ENCODE results near the gene VPS9D1. TPM values are rescaled to one million over a fixed set of nuclear protein-coding genes. Genes with fewer than 3 reads are reported as not detected.

Gene VPS9D1
- polyA plus RNA-seq, 1 donor from 2014 or later, result 29.9 TPM

DNA sequence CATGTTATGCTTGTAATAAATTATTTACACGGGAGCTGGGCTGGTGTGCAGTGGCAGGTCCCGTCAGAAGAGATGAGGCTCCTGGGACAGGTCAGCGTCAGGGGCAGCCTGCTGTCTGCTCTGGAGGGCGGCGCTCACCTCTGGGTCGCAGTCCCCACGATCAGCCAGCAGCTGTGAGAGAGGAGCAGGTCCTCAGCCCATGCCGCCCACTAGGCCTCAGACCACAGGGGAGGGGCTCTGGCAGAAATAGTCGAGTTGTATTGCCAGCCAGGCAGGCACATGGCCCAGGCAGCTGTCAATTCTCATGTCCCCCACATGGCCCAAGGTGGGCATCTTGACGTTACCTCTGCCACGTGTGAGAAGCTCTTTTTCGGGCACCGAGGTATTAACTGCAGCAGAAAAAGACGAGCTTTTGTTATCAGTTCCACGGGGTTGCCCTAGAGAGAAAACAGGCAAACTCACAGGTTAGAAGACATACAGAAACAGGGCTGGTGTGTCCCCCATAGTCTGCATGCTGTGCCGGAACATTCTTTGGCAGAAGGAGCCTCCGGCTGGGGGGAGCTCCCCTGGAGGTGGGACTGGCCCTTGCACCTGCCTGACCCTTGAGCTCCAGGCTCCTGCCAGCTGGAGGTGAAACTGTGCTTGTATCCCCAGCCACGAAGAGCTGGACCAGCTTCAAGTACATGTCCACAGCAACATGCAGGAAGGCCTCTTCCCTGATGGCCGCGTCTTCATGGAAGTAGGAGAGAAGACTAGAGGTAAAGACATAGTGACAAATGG, 18.0 kb upstream of the VPS9D1 start:
- Histone ChIP-seq H3K27me3 (ENCODE audit: insufficient read depth, low read depth, low read length) (no peaks in the 10 kb centered on the region), H3K9ac (ENCODE audit: low read length) (no peak overlapping the region), H3K9me3 (ENCODE audit: low read length) (no peaks in the 10 kb centered on the region), H3K9me2 (ENCODE audit: insufficient read depth, low read length) (no peaks in the 10 kb centered on the region), H2AFZ (ENCODE audit: low read depth, low read length) (no peak overlapping the region), H3K4me3 (ENCODE audit: low read length) (no peak overlapping the region), H4K20me1 (ENCODE audit: insufficient read depth) (no peaks in the 10 kb centered on the region), H3K4me2 (ENCODE audit: low read length) (no peak overlapping the region), H3K79me2 (replicated peaks; ENCODE audit: insufficient read depth, low read length) (no peaks in the 10 kb centered on the region), H3K36me3 (ENCODE audit: insufficient read depth, low read length) (no peaks in the 10 kb centered on the region), H3K27ac (ENCODE audit: low read length) (no peak overlapping the region), H3F3A (ENCODE audit: insufficient read depth, low read length, poor library complexity, severe bottlenecking) (no peaks in the 10 kb centered on the region)
- TF ChIP-seq POLR2AphosphoS5 (IDR thresholded peaks at IDR 0.05), result no peak
- TF ChIP-seq TAF1 (IDR thresholded peaks at IDR 0.05; ENCODE audit: low read depth), result no peak

GRCh38 chr16:89738072-89738377, 17.3 kb upstream of the VPS9D1 start:
- H3F3A ChIP-seq (ENCODE audit: insufficient read depth, low read length, poor library complexity, severe bottlenecking), result no peaks in the 10 kb centered on the region
- no peaks in the 10 kb centered on the region for H3K36me3 ChIP-seq (ENCODE audit: insufficient read depth, low read length)
- H3K27ac ChIP-seq (ENCODE audit: low read length), result no peak overlapping the region
- H2AFZ ChIP-seq (ENCODE audit: low read depth, low read length), result no peak overlapping the region
- H3K4me3 ChIP-seq (ENCODE audit: low read length), result no peak overlapping the region
- H3K27me3 ChIP-seq (ENCODE audit: insufficient read depth, low read depth, low read length), result no peaks in the 10 kb centered on the region
- no peak overlapping the region for H3K9ac ChIP-seq (ENCODE audit: low read length)
- no peaks in the 10 kb centered on the region for H3K79me2 ChIP-seq (replicated peaks; ENCODE audit: insufficient read depth, low read length)
- no peak overlapping the region for H3K4me2 ChIP-seq (ENCODE audit: low read length)
- TF ChIP-seq POLR2AphosphoS5 (IDR thresholded peaks at IDR 0.05) (no peak), MXI1 (conservative IDR thresholded peaks at IDR 0.05; ENCODE audit: poor library complexity, severe bottlenecking) (no peak), RAD21 (conservative IDR thresholded peaks at IDR 0.05) (no peak), EP300 (conservative IDR thresholded peaks at IDR 0.05; ENCODE audit: poor library complexity, severe bottlenecking) (no peak), SMC3 (conservative IDR thresholded peaks at IDR 0.05; ENCODE audit: poor library complexity) (no peak), TAF1 (IDR thresholded peaks at IDR 0.05; ENCODE audit: low read depth) (no peak), EZH2 (IDR thresholded peaks at IDR 0.05; ENCODE audit: borderline replicate concordance, insufficient read depth, low read length, poor library complexity, severe bottlenecking) (no peak)
- TF ChIP-seq, protein P1, sequence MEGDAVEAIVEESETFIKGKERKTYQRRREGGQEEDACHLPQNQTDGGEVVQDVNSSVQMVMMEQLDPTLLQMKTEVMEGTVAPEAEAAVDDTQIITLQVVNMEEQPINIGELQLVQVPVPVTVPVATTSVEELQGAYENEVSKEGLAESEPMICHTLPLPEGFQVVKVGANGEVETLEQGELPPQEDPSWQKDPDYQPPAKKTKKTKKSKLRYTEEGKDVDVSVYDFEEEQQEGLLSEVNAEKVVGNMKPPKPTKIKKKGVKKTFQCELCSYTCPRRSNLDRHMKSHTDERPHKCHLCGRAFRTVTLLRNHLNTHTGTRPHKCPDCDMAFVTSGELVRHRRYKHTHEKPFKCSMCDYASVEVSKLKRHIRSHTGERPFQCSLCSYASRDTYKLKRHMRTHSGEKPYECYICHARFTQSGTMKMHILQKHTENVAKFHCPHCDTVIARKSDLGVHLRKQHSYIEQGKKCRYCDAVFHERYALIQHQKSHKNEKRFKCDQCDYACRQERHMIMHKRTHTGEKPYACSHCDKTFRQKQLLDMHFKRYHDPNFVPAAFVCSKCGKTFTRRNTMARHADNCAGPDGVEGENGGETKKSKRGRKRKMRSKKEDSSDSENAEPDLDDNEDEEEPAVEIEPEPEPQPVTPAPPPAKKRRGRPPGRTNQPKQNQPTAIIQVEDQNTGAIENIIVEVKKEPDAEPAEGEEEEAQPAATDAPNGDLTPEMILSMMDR (IDR thresholded peaks at IDR 0.05; ENCODE audit: poor library complexity, severe bottlenecking), result no peak
- TF ChIP-seq, protein P2, sequence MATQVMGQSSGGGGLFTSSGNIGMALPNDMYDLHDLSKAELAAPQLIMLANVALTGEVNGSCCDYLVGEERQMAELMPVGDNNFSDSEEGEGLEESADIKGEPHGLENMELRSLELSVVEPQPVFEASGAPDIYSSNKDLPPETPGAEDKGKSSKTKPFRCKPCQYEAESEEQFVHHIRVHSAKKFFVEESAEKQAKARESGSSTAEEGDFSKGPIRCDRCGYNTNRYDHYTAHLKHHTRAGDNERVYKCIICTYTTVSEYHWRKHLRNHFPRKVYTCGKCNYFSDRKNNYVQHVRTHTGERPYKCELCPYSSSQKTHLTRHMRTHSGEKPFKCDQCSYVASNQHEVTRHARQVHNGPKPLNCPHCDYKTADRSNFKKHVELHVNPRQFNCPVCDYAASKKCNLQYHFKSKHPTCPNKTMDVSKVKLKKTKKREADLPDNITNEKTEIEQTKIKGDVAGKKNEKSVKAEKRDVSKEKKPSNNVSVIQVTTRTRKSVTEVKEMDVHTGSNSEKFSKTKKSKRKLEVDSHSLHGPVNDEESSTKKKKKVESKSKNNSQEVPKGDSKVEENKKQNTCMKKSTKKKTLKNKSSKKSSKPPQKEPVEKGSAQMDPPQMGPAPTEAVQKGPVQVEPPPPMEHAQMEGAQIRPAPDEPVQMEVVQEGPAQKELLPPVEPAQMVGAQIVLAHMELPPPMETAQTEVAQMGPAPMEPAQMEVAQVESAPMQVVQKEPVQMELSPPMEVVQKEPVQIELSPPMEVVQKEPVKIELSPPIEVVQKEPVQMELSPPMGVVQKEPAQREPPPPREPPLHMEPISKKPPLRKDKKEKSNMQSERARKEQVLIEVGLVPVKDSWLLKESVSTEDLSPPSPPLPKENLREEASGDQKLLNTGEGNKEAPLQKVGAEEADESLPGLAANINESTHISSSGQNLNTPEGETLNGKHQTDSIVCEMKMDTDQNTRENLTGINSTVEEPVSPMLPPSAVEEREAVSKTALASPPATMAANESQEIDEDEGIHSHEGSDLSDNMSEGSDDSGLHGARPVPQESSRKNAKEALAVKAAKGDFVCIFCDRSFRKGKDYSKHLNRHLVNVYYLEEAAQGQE (IDR thresholded peaks at IDR 0.05; ENCODE audit: borderline replicate concordance), result no peak
- no peaks in the 10 kb centered on the region for H3K9me2 ChIP-seq (ENCODE audit: insufficient read depth, low read length)
- no peaks in the 10 kb centered on the region for H4K20me1 ChIP-seq (ENCODE audit: insufficient read depth)
- no peaks in the 10 kb centered on the region for H3K9me3 ChIP-seq (ENCODE audit: low read length)

All from neural cell (in vitro differentiated cells).